Caco-2 (cell line): ENCODE results near the gene PDE3B. TPM values are rescaled to one million over a fixed set of nuclear protein-coding genes. Genes with fewer than 3 reads are reported as not detected.
A peak's percentile ranks its signal among the peaks of the same experiment; 100 is the strongest.

Experiments
- BruUV-seq: library from RNA; stranded (reverse); fragments of 400-500 nt; replicated peaks from 2 replicates; lab custom pipeline; 2021; lab: Mats Ljungman, UMichigan
- CTCF ChIA-PET: fragments of 300-600 bp; sonication (Branson Sonifier 250); formaldehyde crosslinking; loops from one replicate; lab custom pipeline; 2022; ENCODE audit warnings: antibody characterized with exemption; lab: Charles Lee
- POLR2A ChIA-PET: fragments of 300-600 bp; sonication (Branson Sonifier 250); formaldehyde crosslinking; loops from one replicate; lab custom pipeline; 2022; ENCODE audit warnings: antibody characterized with exemption; lab: Charles Lee
- DNase-seq, 2 experiments: peaks; one replicate each; pipeline versions ENCODE4 v3.0.0 to v3.0.0-alpha.2; 2020 to 2022
- H3K27me3 ChIP-seq: replicated peaks from 2 replicates; pipeline ENCODE4 v1.6.0; 2011; ENCODE audit warnings: low read length; ENCODE audit not compliant: control insufficient read depth, insufficient read depth
- H3K36me3 ChIP-seq: 2 replicates; pipeline ENCODE4 v1.5.1; 2011; ENCODE audit warnings: low read length; ENCODE audit not compliant: control insufficient read depth, insufficient read depth
- H3K4me1 ChIP-seq: fragments of 250-450 bp; sonication (Bioruptor Pico); 2 replicates; pipeline ENCODE4 v1.5.1; 2020; ENCODE audit warnings: mild to moderate bottlenecking
- H3K4me3 ChIP-seq: 2 replicates; pipeline ENCODE4 v1.5.1; 2011; ENCODE audit warnings: low read depth, mild to moderate bottlenecking, control low read depth, low read length
- H3K9me3 ChIP-seq: fragments of 250-450 bp; sonication (Bioruptor Pico); 2 replicates; pipeline ENCODE4 v1.5.1; 2020; ENCODE audit warnings: mild to moderate bottlenecking, moderate library complexity
- H3K27ac Mint-ChIP-seq: one replicate; pipeline ENCODE4 v1.8.0; 2022; ENCODE audit warnings: mixed read lengths; ENCODE audit not compliant: unreplicated experiment
- H3K27me3 Mint-ChIP-seq: one replicate; pipeline ENCODE4 v1.8.0; 2022; ENCODE audit warnings: mixed read lengths; ENCODE audit not compliant: insufficient read depth, unreplicated experiment
- H3K36me3 Mint-ChIP-seq: one replicate; pipeline ENCODE4 v1.8.0; 2022; ENCODE audit warnings: mild to moderate bottlenecking, mixed read lengths; ENCODE audit not compliant: insufficient read depth, unreplicated experiment
- H3K4me1 Mint-ChIP-seq: one replicate; pipeline ENCODE4 v1.8.0; 2022; ENCODE audit warnings: low read depth, mixed read lengths; ENCODE audit not compliant: unreplicated experiment
- H3K4me3 Mint-ChIP-seq: one replicate; pipeline ENCODE4 v1.8.0; 2022; ENCODE audit warnings: mild to moderate bottlenecking, moderate library complexity, mixed read lengths; ENCODE audit not compliant: unreplicated experiment
- H3K9me3 Mint-ChIP-seq: one replicate; pipeline ENCODE4 v1.8.0; 2022; ENCODE audit warnings: mixed read lengths; ENCODE audit not compliant: unreplicated experiment
- intact Hi-C: fragments of 100-400 bp; cut with micrococcal nuclease; formaldehyde crosslinking; loops from one replicate; pipeline ENCODE4 v1.10.0; 2022; ENCODE audit not compliant: unreplicated experiment
- total RNA-seq: library from RNA; stranded (reverse); gene quantifications from 2 replicates; pipeline ENCODE4 v1.2.3, GENCODE V29; 2022
- TF ChIP-seq, protein P1 (sequence below), 2 experiments: fragments of 200-600 bp in 1 of 2; IDR thresholded peaks; 1 replicate in 1 of 2; 2 replicates in 1 of 2; pipeline versions ENCODE4 v1.5.1 to v1.8.0; 2011 to 2022; ENCODE audit warnings: antibody characterized with exemption in 1 of 2, control low read depth in 1 of 2, inconsistent platforms in 1 of 2, low read depth in 1 of 2, low read length in 1 of 2, mild to moderate bottlenecking in 1 of 2, moderate library complexity in 1 of 2; ENCODE audit not compliant: insufficient read depth in 1 of 2, severe bottlenecking in 1 of 2, unreplicated experiment in 1 of 2

PDE3B gene
- total RNA-seq, 1 experiment from 2014 or later, result 21.8 TPM

DNA sequence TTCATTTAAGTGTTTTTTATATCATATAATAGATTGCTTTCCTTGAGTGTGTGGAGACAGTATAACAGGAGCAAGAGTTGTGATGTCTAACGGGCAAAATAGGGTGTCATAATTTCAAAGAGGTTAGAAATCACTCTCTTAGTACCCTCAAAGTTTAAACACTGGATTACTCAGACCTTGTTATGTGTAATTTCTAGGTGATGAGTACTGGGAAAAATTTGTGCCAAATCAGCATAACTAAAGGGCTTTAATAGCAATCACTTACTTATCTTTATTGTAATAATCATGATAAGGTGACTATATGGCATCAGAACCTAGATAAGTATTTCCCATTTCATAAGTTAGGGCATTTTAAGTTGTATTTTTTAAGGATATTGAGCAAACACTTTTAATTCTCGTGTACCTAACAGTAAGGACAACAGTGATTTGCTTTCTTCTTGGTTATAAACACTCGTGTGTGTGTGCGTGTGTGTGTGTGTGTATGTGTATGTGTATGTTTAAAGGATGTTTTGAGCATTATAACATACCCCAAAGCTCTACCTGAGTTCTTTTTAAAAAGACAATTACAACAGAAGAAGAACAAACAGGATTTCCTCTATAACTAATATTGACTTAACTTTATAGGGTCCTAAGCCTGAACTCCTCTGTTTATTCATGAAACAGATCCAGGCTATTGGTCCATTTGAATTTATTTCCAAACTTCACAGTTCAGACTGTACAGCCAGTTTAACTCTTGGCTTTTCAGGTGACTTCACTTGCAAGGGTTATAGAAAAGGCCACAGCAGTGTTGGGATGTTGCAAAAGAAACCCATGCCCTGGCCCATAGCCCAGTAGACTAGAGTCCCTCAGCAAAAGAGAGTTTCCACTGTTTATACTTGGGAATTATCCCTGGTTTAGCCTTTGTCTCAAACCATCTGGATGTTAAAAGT is 23.7 kb upstream of the PDE3B start:
- H3K9me3 Mint-ChIP-seq, result no peaks in the 10 kb centered on the region
- intact Hi-C loops, result no loop called here
- no peaks in the 10 kb centered on the region for H3K27me3 Mint-ChIP-seq
- H3K4me3 ChIP-seq, result no peak overlapping the region
- H3K36me3 Mint-ChIP-seq, result no peaks in the 10 kb centered on the region
- no peak overlapping the region for H3K27ac Mint-ChIP-seq
- CTCF ChIA-PET, result interaction anchor here (0.5 kb wide), 1 partner anchor 88 kb away, joined by 3 read pairs; no protein-coding TSS in a partner anchor
- H3K4me1 Mint-ChIP-seq, result peaks cover 21% of the 10 kb centered on the region
- TF ChIP-seq, protein P1, sequence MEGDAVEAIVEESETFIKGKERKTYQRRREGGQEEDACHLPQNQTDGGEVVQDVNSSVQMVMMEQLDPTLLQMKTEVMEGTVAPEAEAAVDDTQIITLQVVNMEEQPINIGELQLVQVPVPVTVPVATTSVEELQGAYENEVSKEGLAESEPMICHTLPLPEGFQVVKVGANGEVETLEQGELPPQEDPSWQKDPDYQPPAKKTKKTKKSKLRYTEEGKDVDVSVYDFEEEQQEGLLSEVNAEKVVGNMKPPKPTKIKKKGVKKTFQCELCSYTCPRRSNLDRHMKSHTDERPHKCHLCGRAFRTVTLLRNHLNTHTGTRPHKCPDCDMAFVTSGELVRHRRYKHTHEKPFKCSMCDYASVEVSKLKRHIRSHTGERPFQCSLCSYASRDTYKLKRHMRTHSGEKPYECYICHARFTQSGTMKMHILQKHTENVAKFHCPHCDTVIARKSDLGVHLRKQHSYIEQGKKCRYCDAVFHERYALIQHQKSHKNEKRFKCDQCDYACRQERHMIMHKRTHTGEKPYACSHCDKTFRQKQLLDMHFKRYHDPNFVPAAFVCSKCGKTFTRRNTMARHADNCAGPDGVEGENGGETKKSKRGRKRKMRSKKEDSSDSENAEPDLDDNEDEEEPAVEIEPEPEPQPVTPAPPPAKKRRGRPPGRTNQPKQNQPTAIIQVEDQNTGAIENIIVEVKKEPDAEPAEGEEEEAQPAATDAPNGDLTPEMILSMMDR (IDR thresholded peaks at IDR 0.05; ENCODE audit: insufficient read depth in 1 of 2, low read depth in 1 of 2, low read length in 1 of 2, severe bottlenecking in 1 of 2, unreplicated experiment in 1 of 2), result no peak
- H3K36me3 ChIP-seq, result no peaks in the 10 kb centered on the region; the same call in 1 of the 2 replicates
- peaks cover 25% of the 10 kb centered on the region for H3K4me1 ChIP-seq
- no peak overlapping the region for H3K4me3 Mint-ChIP-seq
- no TSS peak for BruUV-seq
- H3K27me3 ChIP-seq, result no peaks in the 10 kb centered on the region
- DNase-seq, result peak in 1 of 2 experiments; percentile 23
- POLR2A ChIA-PET, result no interaction called here
- no peaks in the 10 kb centered on the region for H3K9me3 ChIP-seq

DNA sequence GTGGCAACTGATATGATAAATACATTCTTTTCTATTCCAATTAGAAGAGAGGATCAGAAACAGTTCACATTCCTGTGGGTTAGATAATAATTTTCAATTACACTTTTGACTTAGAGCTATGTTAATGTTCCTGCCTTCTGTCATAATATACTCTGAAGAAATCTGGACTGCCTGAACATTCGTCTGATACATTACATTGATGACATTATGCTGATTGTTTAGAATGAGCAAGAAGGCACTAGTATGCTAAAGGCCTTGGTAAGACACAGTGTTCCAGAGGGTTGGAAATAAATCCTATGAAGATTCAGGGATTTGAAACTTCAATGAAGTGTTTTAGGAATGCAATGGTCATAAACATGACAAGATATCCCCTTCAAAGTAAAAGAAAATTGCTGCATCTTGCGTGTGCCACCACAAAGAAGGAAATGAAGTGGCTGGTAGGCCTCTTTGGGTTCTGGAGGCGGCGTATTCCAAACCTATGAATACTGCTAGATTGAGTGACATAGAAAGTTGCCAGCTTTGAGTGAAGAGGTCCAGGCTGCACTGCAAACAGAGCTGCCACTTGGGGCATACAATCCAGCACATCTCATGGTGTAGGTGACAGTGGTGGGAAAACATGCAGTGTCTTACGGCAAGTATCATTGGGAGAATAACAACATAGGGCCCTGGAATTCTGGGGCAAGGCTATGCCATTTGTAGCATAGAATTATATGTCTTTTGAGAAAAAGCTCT is 21.2 kb upstream of the PDE3B start:
- Histone ChIP-seq H3K4me3 (no peak overlapping the region), H3K9me3 (no peaks in the 10 kb centered on the region), H3K27me3 (no peaks in the 10 kb centered on the region), H3K36me3 (peaks cover 1% of the 10 kb centered on the region), H3K4me1 (peaks cover 25% of the 10 kb centered on the region)
- Mint-ChIP-seq H3K27me3 (no peaks in the 10 kb centered on the region), H3K9me3 (no peaks in the 10 kb centered on the region), H3K4me1 (peaks cover 21% of the 10 kb centered on the region), H3K27ac (no peak overlapping the region), H3K36me3 (no peaks in the 10 kb centered on the region), H3K4me3 (no peak overlapping the region)
- DNase-seq, result no peak
- no TSS peak for BruUV-seq
- intact Hi-C loops, result no loop called here
- ChIA-PET CTCF (interaction anchor here (0.8 to 1.9 kb wide), 2 partner anchors 22 to 285 kb away, joined by 3 to 9 read pairs; no protein-coding TSS in a partner anchor), POLR2A (no interaction called here)
- TF ChIP-seq, protein P1 (IDR thresholded peaks at IDR 0.05; ENCODE audit: insufficient read depth in 1 of 2, low read depth in 1 of 2, low read length in 1 of 2, severe bottlenecking in 1 of 2, unreplicated experiment in 1 of 2), result no peak

DNA sequence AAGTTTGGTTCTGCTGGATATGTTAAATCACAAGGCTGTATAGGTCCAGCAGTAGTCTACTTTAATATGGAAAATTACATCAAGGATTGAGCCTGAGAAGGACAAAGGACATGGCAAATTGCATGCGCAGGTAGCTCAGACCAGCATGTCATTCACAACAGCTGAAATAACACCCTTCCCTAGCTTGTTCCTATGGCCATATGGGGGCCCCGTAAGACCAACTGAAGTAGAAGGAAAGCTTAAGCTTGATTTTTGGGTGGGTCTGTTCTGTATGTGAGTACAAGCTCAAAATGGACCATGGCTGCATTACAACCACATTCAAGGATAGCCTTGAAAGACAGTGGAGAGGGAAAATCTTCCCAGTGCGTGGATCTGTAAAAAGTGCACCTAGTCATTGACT is 20.6 kb upstream of the PDE3B start:
- CTCF ChIA-PET, result interaction anchor here (0.8 to 1.9 kb wide), 2 partner anchors 21 to 285 kb away, joined by 3 to 9 read pairs; no protein-coding TSS in a partner anchor
- peaks cover 21% of the 10 kb centered on the region for H3K4me1 ChIP-seq
- TF ChIP-seq, protein P1 (IDR thresholded peaks at IDR 0.05; ENCODE audit: insufficient read depth in 1 of 2, low read depth in 1 of 2, low read length in 1 of 2, severe bottlenecking in 1 of 2, unreplicated experiment in 1 of 2), result no peak
- H3K27ac Mint-ChIP-seq, result no peak overlapping the region
- H3K27me3 Mint-ChIP-seq, result no peaks in the 10 kb centered on the region
- H3K36me3 ChIP-seq, result peaks cover 1% of the 10 kb centered on the region
- no peak overlapping the region for H3K4me3 Mint-ChIP-seq
- H3K36me3 Mint-ChIP-seq, result no peaks in the 10 kb centered on the region
- H3K4me3 ChIP-seq, result no peak overlapping the region
- H3K9me3 Mint-ChIP-seq, result no peaks in the 10 kb centered on the region
- POLR2A ChIA-PET, result no interaction called here
- H3K9me3 ChIP-seq, result no peaks in the 10 kb centered on the region
- H3K27me3 ChIP-seq, result no peaks in the 10 kb centered on the region
- intact Hi-C loops, result no loop called here
- BruUV-seq, result no TSS peak
- DNase-seq, result no peak
- peaks cover 15% of the 10 kb centered on the region for H3K4me1 Mint-ChIP-seq
